GM18951 (cell line): ENCODE results near the gene ZNF141.
"Not testable (repeated sequence)": the region's sequence is repeated elsewhere in the genome, so short reads cannot be mapped to it uniquely, and the experiment has no call there.

Experiments used
- POLR2A ChIP-seq: IDR thresholded peaks from 4 replicates; pipeline ENCODE4 v1.6.1; 2011; ENCODE audit warnings: mild to moderate bottlenecking; ENCODE audit not compliant: insufficient read length, insufficient read depth; ENCODE audit errors: extremely low read depth
- in situ Hi-C: fragments of 300-500 bp; cut with MboI; formaldehyde crosslinking; loops from one replicate; pipeline ENCODE4 v1.12.0; 2022; ENCODE audit warnings: low sequenced_read_pairs, mixed read lengths, inconsistent platforms; ENCODE audit not compliant: unreplicated experiment

The ZNF141 gene

GRCh38 chr4:338759-339097, 1.1 kb downstream of the ZNF141 start:
- in situ Hi-C loops = no loop called here
- TF ChIP-seq POLR2A = no peak

GRCh38 chr4:340011-340410, 2.4 kb downstream of the ZNF141 start:
- TF ChIP-seq POLR2A = no peak
- in situ Hi-C loops = no loop called here

DNA sequence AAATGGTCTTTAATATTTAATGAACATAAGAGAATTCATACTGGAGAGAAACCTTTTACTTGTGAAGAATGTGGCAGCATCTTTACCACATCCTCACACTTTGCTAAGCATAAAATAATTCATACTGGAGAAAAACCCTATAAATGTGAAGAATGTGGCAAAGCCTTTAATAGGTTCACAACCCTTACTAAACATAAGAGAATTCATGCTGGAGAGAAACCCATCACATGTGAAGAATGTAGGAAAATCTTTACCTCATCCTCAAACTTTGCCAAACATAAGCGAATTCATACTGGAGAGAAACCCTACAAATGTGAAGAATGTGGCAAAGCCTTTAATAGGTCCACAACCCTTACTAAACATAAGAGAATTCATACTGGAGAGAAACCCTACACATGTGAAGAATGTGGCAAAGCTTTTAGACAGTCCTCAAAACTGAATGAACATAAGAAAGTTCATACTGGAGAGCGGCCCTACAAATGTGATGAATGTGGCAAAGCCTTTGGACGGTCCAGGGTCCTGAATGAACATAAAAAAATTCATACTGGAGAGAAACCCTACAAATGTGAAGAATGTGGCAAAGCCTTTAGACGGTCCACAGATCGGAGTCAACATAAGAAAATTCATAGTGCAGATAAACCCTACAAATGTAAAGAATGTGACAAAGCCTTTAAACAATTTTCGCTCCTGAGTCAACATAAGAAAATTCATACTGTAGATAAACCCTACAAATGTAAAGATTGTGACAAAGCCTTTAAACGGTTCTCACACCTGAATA, 35.6 kb downstream of the ZNF141 start:
- TF ChIP-seq POLR2A = no peak

GRCh38 chr4:374298-375160, 36.9 kb downstream of the ZNF141 start:
- no peak for TF ChIP-seq POLR2A
- in situ Hi-C loops = no loop called here

More for the DNA sequence above, 35.6 kb downstream of the ZNF141 start:
- in situ Hi-C loops = no loop called here

DNA sequence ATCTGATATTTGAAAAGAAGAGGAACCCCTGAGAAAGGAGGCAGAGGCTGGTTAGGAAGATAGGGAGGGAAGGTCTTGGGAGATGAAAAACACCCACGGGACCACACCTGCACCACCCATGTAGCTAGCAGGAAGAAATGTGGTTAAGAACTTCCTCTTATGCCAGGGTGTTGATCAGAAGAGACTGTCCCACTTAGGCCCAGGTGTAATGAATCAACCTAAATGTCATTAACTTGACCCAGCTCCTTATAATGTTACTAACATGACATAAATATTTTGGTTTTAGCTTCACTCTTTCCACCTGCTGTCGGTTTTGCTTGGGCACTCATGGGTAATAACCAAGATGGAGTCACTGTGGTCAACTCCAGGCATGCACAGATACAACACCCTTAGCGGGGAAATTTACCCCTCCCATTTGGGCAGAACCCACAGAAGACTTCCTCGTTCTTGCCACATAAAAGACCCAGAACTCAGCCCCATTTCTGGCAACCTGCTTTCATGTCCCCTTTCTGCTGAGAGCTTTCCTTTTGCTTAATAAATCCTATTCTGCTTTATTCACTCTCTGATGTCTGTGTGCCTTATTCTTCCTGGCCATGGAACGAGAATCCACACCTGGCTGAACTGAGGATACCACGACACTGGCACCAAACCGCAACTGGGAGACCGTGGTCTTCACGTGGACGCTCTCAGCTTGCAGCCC, 46.8 kb downstream of the ZNF141 start:
- no peak for TF ChIP-seq POLR2A
- in situ Hi-C loops = loop anchor here (10.0 kb wide), 1 partner anchor 230 kb away; no protein-coding TSS in a partner anchor

GRCh38 chr4:385934-386707, 48.5 kb downstream of the ZNF141 start:
- in situ Hi-C loops = loop anchor here (10.0 kb wide), 1 partner anchor 229 kb away; no protein-coding TSS in a partner anchor
- TF ChIP-seq POLR2A = no peak

DNA sequence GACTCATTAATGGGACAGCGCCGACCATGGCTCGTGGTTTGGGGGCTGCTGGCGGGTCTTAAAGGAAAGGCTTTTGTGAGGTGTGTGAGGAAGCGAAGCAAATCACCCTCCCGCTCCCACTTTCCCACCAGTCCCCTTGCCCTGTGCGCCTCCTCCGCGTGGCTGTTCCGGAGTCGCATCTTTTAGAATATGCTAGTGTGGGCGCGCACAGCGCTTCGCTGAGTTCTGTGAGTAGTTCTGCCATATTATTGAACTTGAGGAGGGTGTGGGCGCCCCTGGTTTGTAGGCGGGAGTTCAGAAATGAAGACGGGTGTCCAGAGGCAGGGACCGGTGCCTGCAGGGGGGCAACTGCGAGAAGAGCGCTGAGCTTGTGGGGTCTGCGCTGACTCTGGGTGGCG, 49.1 kb downstream of the ZNF141 start:
- in situ Hi-C loops = loop anchor here (10.0 kb wide), 1 partner anchor 228 kb away; no protein-coding TSS in a partner anchor
- no peak for TF ChIP-seq POLR2A

- no peak for TF ChIP-seq POLR2A
- in situ Hi-C loops = no loop called here
Measured at GRCh38 chr4:404006-404405, 66.4 kb downstream of the ZNF141 start.

DNA sequence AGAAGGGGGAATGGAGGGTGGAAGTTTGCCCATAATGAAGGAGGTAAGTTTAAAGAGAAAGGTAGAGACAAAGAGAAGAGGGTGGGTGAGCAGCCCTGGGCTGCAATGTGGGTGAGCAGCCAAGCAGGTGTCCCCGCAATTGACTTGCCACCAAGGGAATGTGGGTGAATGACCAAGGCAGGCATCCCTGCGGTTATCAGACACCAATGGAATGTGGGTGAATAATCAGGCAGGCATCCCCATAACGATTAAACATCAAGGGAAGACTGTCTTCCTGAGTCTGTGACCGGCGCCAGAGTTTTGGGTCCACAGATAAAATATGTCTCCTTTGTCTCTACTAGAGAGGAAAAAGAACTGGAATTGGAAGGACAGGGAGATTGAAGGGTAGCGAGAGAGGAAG, 70.7 kb downstream of the ZNF141 start:
- in situ Hi-C loops = not testable (repeated sequence)

DNA sequence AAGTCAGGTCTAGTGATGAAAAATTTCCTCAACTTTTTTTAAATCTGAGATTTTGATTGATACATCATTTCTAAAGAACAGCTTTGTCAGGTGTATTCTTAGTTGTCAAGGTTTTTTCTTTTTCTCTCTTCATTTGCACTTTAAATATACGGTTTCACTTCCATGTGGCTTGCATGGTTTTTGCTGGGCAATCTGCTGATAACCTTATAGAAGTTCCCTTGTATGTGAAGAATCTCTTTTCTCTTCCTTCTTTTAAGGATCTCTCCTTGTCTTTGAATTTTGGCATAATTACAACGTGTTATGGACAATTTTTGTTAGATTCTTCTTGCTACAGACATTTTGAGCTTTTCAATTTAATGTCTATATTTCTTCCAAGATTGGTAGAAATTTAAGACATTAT, 85.0 kb downstream of the ZNF141 start:
- in situ Hi-C loops = no loop called here
- no peak for TF ChIP-seq POLR2A
